ENCODE measurements around the gene ITIH2. TPM values are rescaled to one million over a fixed set of nuclear protein-coding genes. Genes with fewer than 3 reads are reported as not detected.
"Not testable (repeated sequence)": the region's sequence is repeated elsewhere in the genome, so short reads cannot be mapped to it uniquely, and the experiment has no call there.

Gene ITIH2
- total and polyA plus RNA-seq, 2 donors from 2014 or later = 0.13 to 1.2 TPM

DNA sequence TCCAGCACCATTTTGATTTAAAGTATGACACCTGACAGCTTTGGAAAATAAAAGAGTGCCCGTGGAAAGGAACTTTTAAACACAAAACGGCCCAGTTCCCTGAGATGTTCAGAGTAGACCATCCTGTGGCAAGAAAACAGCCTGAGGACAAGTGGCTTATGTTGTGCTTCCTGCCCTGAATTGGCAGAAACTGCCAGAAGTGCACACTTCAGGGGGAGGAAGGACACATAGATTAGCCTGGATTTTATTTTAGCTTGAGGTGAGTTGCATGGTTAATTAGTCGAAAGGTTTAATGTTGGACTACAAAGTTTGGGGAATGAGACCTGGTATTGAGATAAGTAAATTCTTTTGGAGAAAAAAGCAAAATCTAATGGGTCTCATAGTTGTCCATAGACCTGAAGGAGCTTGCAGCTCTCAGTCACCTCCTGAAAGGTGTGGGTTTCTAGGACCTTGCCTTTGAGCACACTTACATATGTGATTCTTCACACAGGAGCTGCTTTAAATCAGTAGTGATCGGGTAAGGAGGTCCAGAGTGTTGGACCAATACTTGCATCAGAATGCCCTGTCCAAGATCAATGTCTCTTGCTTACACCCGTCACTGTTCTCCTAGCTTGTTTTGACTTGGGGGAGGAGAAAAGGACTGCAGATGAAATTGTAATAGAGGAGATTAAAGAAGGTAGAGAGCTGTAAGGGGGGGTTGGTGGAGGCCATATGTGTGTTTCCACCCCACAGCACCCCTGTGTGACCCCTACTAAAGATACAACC lies 4.9 kb downstream of the ITIH2 start:
- Histone ChIP-seq H3K9ac (ENCODE audit: low read length in 3 of 3) (no peak overlapping the region), H3K36me3 (ENCODE audit: control insufficient read depth in 2 of 3, insufficient read depth in 3 of 3, low read length in 3 of 3) (no peaks in the 10 kb centered on the region), H3K9me3 (ENCODE audit: control insufficient read depth in 2 of 3, insufficient read depth in 1 of 3, low read length in 3 of 3) (no peaks in the 10 kb centered on the region), H3K4me3 (ENCODE audit: low read length in 3 of 3) (no peak overlapping the region), H3K27ac (ENCODE audit: low read depth in 2 of 2, low read length in 2 of 2) (no peak overlapping the region), H3K4me1 (ENCODE audit: control insufficient read depth in 2 of 3, insufficient read depth in 2 of 3, low read depth in 1 of 3, low read length in 3 of 3) (no peaks in the 10 kb centered on the region), H3K27me3 (ENCODE audit: control insufficient read depth, insufficient read depth, low read length) (no peaks in the 10 kb centered on the region)
- no peak for FAIRE-seq
- DNase-seq = no peak
- intact Hi-C loops (cut with DNase I) = no loop called here
- TF ChIP-seq, protein P1, sequence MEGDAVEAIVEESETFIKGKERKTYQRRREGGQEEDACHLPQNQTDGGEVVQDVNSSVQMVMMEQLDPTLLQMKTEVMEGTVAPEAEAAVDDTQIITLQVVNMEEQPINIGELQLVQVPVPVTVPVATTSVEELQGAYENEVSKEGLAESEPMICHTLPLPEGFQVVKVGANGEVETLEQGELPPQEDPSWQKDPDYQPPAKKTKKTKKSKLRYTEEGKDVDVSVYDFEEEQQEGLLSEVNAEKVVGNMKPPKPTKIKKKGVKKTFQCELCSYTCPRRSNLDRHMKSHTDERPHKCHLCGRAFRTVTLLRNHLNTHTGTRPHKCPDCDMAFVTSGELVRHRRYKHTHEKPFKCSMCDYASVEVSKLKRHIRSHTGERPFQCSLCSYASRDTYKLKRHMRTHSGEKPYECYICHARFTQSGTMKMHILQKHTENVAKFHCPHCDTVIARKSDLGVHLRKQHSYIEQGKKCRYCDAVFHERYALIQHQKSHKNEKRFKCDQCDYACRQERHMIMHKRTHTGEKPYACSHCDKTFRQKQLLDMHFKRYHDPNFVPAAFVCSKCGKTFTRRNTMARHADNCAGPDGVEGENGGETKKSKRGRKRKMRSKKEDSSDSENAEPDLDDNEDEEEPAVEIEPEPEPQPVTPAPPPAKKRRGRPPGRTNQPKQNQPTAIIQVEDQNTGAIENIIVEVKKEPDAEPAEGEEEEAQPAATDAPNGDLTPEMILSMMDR (IDR thresholded peaks at IDR 0.05; ENCODE audit: borderline replicate concordance, extremely low read depth, insufficient read depth) = no peak

DNA sequence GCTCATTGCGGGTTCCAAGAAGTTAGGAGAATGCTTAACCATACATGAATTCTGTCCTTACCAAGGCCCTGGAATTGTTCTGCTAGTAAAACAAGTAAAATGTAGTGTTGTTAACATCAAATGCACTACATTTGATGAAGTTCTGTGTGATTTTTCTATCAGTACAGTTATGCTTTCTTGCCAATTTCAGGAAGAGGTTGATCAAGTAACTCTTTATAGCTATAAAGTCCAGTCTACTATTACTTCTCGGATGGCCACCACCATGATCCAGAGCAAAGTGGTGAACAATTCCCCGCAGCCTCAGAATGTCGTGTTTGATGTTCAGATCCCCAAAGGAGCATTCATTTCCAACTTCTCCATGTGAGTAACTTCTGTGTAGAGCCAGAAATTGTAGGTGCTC lies 5.7 kb downstream of the ITIH2 start:
- H3K4me1 ChIP-seq (ENCODE audit: control insufficient read depth in 2 of 3, insufficient read depth in 2 of 3, low read depth in 1 of 3, low read length in 3 of 3) = no peaks in the 10 kb centered on the region
- H3K36me3 ChIP-seq (ENCODE audit: control insufficient read depth in 2 of 3, insufficient read depth in 3 of 3, low read length in 3 of 3) = no peaks in the 10 kb centered on the region
- TF ChIP-seq, protein P1 (IDR thresholded peaks at IDR 0.05; ENCODE audit: borderline replicate concordance, extremely low read depth, insufficient read depth) = no peak
- H3K9me3 ChIP-seq (ENCODE audit: control insufficient read depth in 2 of 3, insufficient read depth in 1 of 3, low read length in 3 of 3) = no peaks in the 10 kb centered on the region
- no peak overlapping the region for H3K9ac ChIP-seq (ENCODE audit: low read length in 3 of 3)
- intact Hi-C loops (cut with DNase I) = no loop called here
- DNase-seq (no peak), FAIRE-seq (no peak)
- no peak overlapping the region for H3K27ac ChIP-seq (ENCODE audit: low read depth in 2 of 2, low read length in 2 of 2)
- no peak overlapping the region for H3K4me3 ChIP-seq (ENCODE audit: low read length in 3 of 3)
- no peaks in the 10 kb centered on the region for H3K27me3 ChIP-seq (ENCODE audit: control insufficient read depth, insufficient read depth, low read length)

DNA sequence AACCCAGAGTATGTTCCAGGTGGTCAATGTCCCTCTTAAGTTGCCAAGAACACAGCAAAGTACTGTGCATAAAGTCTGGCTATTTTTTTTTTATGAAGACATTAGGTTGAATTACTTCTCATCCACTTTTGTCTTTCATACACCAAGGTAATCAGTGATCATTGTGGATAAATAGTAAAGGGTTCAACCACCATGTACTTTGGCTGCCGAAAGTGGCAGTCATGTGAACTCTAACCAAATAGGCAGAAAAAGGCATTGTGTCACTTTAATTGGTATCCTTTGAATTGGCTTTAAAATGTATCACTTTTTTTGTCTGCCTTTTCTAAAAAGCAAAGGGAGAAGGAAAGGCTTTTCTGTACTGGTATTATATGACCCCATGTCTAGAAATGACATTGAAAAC lies 7.3 kb downstream of the ITIH2 start:
- H3K9me3 ChIP-seq (ENCODE audit: control insufficient read depth in 2 of 3, insufficient read depth in 1 of 3, low read length in 3 of 3) = no peaks in the 10 kb centered on the region
- TF ChIP-seq, protein P1 (IDR thresholded peaks at IDR 0.05; ENCODE audit: borderline replicate concordance, extremely low read depth, insufficient read depth) = no peak
- H3K9ac ChIP-seq (ENCODE audit: low read length in 3 of 3) = no peak overlapping the region
- no peaks in the 10 kb centered on the region for H3K4me1 ChIP-seq (ENCODE audit: control insufficient read depth in 2 of 3, insufficient read depth in 2 of 3, low read depth in 1 of 3, low read length in 3 of 3)
- FAIRE-seq = no peak
- intact Hi-C loops (cut with DNase I) = no loop called here
- no peak for DNase-seq
- no peak overlapping the region for H3K27ac ChIP-seq (ENCODE audit: low read depth in 2 of 2, low read length in 2 of 2)
- H3K36me3 ChIP-seq (ENCODE audit: control insufficient read depth in 2 of 3, insufficient read depth in 3 of 3, low read length in 3 of 3) = no peaks in the 10 kb centered on the region
- H3K27me3 ChIP-seq (ENCODE audit: control insufficient read depth, insufficient read depth, low read length) = no peaks in the 10 kb centered on the region
- H3K4me3 ChIP-seq (ENCODE audit: low read length in 3 of 3) = no peak overlapping the region

DNA sequence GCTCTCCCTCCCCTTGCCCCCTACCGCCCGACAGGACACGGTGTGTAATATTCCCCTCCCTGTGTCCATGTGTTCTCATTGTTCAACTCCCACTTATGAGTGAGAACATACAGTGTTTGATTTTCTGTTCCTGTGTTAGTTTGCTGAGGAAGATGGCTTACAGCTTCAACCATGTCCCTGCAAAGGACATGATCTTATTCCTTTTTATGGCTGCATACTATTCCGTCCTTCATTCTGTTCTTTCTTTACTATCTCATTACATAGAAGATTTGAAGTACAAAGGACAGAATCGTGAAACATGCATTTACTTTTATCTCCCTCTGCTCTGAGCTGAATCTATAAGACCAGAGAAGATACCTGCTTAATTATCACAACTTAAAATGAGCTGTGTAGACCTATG lies 8.0 kb downstream of the ITIH2 start:
- H3K4me1 ChIP-seq (ENCODE audit: control insufficient read depth in 2 of 3, insufficient read depth in 2 of 3, low read depth in 1 of 3, low read length in 3 of 3); intact Hi-C loops (cut with DNase I); FAIRE-seq: not testable (repeated sequence)

More for the DNA sequence above, 8.0 kb downstream of the ITIH2 start:
- H3K27me3 ChIP-seq (ENCODE audit: control insufficient read depth, insufficient read depth, low read length); H3K9ac ChIP-seq (ENCODE audit: low read length in 3 of 3); H3K4me3 ChIP-seq (ENCODE audit: low read length in 3 of 3); H3K27ac ChIP-seq (ENCODE audit: low read depth in 2 of 2, low read length in 2 of 2); H3K9me3 ChIP-seq (ENCODE audit: control insufficient read depth in 2 of 3, insufficient read depth in 1 of 3, low read length in 3 of 3); H3K36me3 ChIP-seq (ENCODE audit: control insufficient read depth in 2 of 3, insufficient read depth in 3 of 3, low read length in 3 of 3); DNase-seq: not testable (repeated sequence)
